ENCODE results near the gene PDK3.

PDK3 gene

GRCh38 chrX:24443918-24444317 lies 21.2 kb upstream of the PDK3 start:
- Histone ChIP-seq H3K79me2 (ENCODE audit: control insufficient read depth, insufficient read depth, low read length, unreplicated experiment) (no peaks in the 10 kb centered on the region), H3K4me3 (ENCODE audit: low read depth, low read length) (no peak overlapping the region), H3K4me1 (ENCODE audit: control insufficient read depth, insufficient read depth, low read length, unreplicated experiment) (no peaks in the 10 kb centered on the region), H3K27me3 (ENCODE audit: insufficient read depth, low read length) (peaks cover 35% of the 10 kb centered on the region), H3K36me3 (ENCODE audit: insufficient read depth, low read length) (no peaks in the 10 kb centered on the region), H3K27ac (ENCODE audit: low read depth, low read length) (no peak overlapping the region), H2AFZ (ENCODE audit: low read length, unreplicated experiment) (no peak overlapping the region)

DNA sequence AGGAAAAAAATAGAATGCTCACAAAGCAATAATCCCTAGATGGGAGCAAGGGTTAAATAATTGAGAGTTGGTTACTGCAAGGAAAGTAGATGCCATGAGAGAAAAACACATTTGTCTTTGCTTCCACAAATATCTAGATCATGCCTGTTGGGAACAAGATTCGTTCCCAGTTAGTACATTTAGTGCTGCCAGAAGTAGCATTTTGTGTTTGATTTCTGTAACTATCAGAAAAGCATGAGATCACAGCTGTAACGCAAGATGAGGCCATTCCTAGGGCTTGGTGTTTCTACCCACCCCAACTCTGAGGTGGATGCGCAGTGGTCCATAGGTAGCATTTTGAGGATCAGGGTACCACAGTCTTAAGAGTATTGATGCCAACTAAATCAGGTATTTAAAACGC lies 20.4 kb upstream of the PDK3 start:
- H3K27me3 ChIP-seq (ENCODE audit: insufficient read depth, low read length) = peaks cover 43% of the 10 kb centered on the region
- H3K36me3 ChIP-seq (ENCODE audit: insufficient read depth, low read length) = no peaks in the 10 kb centered on the region
- H3K4me1 ChIP-seq (ENCODE audit: control insufficient read depth, insufficient read depth, low read length, unreplicated experiment) = no peaks in the 10 kb centered on the region
- no peaks in the 10 kb centered on the region for H3K79me2 ChIP-seq (ENCODE audit: control insufficient read depth, insufficient read depth, low read length, unreplicated experiment)
- H3K27ac ChIP-seq (ENCODE audit: low read depth, low read length) = no peak overlapping the region
- H3K4me3 ChIP-seq (ENCODE audit: low read depth, low read length) = no peak overlapping the region
- H2AFZ ChIP-seq (ENCODE audit: low read length, unreplicated experiment) = no peak overlapping the region

GRCh38 chrX:24448762-24449250 lies 16.3 kb upstream of the PDK3 start:
- H3K27ac ChIP-seq (ENCODE audit: low read depth, low read length) = no peak overlapping the region
- no peak overlapping the region for H3K4me3 ChIP-seq (ENCODE audit: low read depth, low read length)
- H3K79me2 ChIP-seq (ENCODE audit: control insufficient read depth, insufficient read depth, low read length, unreplicated experiment) = no peaks in the 10 kb centered on the region
- no peak overlapping the region for H2AFZ ChIP-seq (ENCODE audit: low read length, unreplicated experiment)
- no peaks in the 10 kb centered on the region for H3K4me1 ChIP-seq (ENCODE audit: control insufficient read depth, insufficient read depth, low read length, unreplicated experiment)
- peaks cover 47% of the 10 kb centered on the region for H3K27me3 ChIP-seq (ENCODE audit: insufficient read depth, low read length)
- H3K36me3 ChIP-seq (ENCODE audit: insufficient read depth, low read length) = no peaks in the 10 kb centered on the region

- H3K36me3 ChIP-seq (ENCODE audit: insufficient read depth, low read length) = no peaks in the 10 kb centered on the region
- 0 out of 2 replicates have a peak, but pooled peaks cover 3% of the 10 kb centered on the region for H3K27me3 ChIP-seq (ENCODE audit: insufficient read depth, low read length)
- H3K4me1 ChIP-seq (ENCODE audit: control insufficient read depth, insufficient read depth, low read length, unreplicated experiment) = peaks cover 13% of the 10 kb centered on the region
- H3K27ac ChIP-seq (ENCODE audit: low read depth, low read length) = no peak overlapping the region
- no peak overlapping the region for H3K4me3 ChIP-seq (ENCODE audit: low read depth, low read length)
- H2AFZ ChIP-seq (ENCODE audit: low read length, unreplicated experiment) = no peak overlapping the region
- H3K79me2 ChIP-seq (ENCODE audit: control insufficient read depth, insufficient read depth, low read length, unreplicated experiment) = peaks cover 12% of the 10 kb centered on the region
These were observed 2.0 kb upstream of the PDK3 start for GRCh38 chrX:24463077-24463476.

- H3K27ac ChIP-seq (ENCODE audit: low read depth, low read length) = no peak overlapping the region
- peak overlapping the region; percentile 99 for H3K4me3 ChIP-seq (ENCODE audit: low read depth, low read length)
- peak overlapping the region; percentile 90 for H2AFZ ChIP-seq (ENCODE audit: low read length, unreplicated experiment)
- H3K36me3 ChIP-seq (ENCODE audit: insufficient read depth, low read length) = no peaks in the 10 kb centered on the region
- peaks cover 17% of the 10 kb centered on the region for H3K4me1 ChIP-seq (ENCODE audit: control insufficient read depth, insufficient read depth, low read length, unreplicated experiment)
- H3K79me2 ChIP-seq (ENCODE audit: control insufficient read depth, insufficient read depth, low read length, unreplicated experiment) = peaks cover 14% of the 10 kb centered on the region
- no peaks in the 10 kb centered on the region for H3K27me3 ChIP-seq (ENCODE audit: insufficient read depth, low read length)
These were observed 619 bp upstream of the PDK3 start for GRCh38 chrX:24464498-24464835.

- H3K79me2 ChIP-seq (ENCODE audit: control insufficient read depth, insufficient read depth, low read length, unreplicated experiment) = peaks cover 14% of the 10 kb centered on the region
These were observed 413 bp downstream of the PDK3 start for GRCh38 chrX:24465532-24465865.

GRCh38 chrX:24466025-24466424 lies 939 bp downstream of the PDK3 start:
- Histone ChIP-seq H2AFZ (ENCODE audit: low read length, unreplicated experiment) (no peak overlapping the region), H3K27ac (ENCODE audit: low read depth, low read length) (no peak overlapping the region), H3K27me3 (ENCODE audit: insufficient read depth, low read length) (no peaks in the 10 kb centered on the region), H3K79me2 (ENCODE audit: control insufficient read depth, insufficient read depth, low read length, unreplicated experiment) (peaks cover 14% of the 10 kb centered on the region), H3K4me1 (ENCODE audit: control insufficient read depth, insufficient read depth, low read length, unreplicated experiment) (peaks cover 17% of the 10 kb centered on the region), H3K4me3 (ENCODE audit: low read depth, low read length) (peak overlapping the region; percentile 99), H3K36me3 (ENCODE audit: insufficient read depth, low read length) (no peaks in the 10 kb centered on the region)

More at GRCh38 chrX:24465532-24465865, 413 bp downstream of the PDK3 start:
- Histone ChIP-seq H3K27me3 (ENCODE audit: insufficient read depth, low read length) (no peaks in the 10 kb centered on the region), H2AFZ (ENCODE audit: low read length, unreplicated experiment) (peak overlapping the region; percentile 85), H3K36me3 (ENCODE audit: insufficient read depth, low read length) (no peaks in the 10 kb centered on the region), H3K4me1 (ENCODE audit: control insufficient read depth, insufficient read depth, low read length, unreplicated experiment) (peaks cover 17% of the 10 kb centered on the region), H3K4me3 (ENCODE audit: low read depth, low read length) (peak overlapping the region; percentile 99), H3K27ac (ENCODE audit: low read depth, low read length) (no peak overlapping the region)

GRCh38 chrX:24468245-24468644 lies 3.2 kb downstream of the PDK3 start:
- no peak overlapping the region for H2AFZ ChIP-seq (ENCODE audit: low read length, unreplicated experiment)
- no peak overlapping the region for H3K27ac ChIP-seq (ENCODE audit: low read depth, low read length)
- no peaks in the 10 kb centered on the region for H3K27me3 ChIP-seq (ENCODE audit: insufficient read depth, low read length)
- H3K4me1 ChIP-seq (ENCODE audit: control insufficient read depth, insufficient read depth, low read length, unreplicated experiment) = peaks cover 17% of the 10 kb centered on the region
- H3K36me3 ChIP-seq (ENCODE audit: insufficient read depth, low read length) = no peaks in the 10 kb centered on the region
- peaks cover 19% of the 10 kb centered on the region for H3K79me2 ChIP-seq (ENCODE audit: control insufficient read depth, insufficient read depth, low read length, unreplicated experiment)
- no peak overlapping the region for H3K4me3 ChIP-seq (ENCODE audit: low read depth, low read length)

DNA sequence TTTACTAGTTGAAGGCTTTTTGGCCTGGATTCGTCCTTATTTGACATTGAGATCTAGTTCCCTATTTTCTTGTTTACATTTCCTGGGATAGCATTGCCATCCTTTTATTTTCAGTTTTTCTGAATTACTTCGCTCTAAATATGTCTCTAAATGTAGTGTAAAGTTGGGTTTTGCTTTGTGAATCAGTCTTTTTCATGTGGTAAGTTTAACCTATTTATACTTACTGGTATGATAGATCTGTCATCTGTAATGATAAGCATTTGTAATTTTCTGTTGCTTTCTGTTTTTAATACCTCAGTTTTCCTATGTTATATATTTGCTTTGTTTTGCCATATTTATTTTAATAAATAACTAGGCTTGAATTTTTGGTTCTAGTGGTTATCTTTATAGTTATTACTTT lies 6.7 kb downstream of the PDK3 start:
- Histone ChIP-seq H2AFZ (ENCODE audit: low read length, unreplicated experiment) (no peak overlapping the region), H3K27ac (ENCODE audit: low read depth, low read length) (no peak overlapping the region), H3K36me3 (ENCODE audit: insufficient read depth, low read length) (no peaks in the 10 kb centered on the region), H3K27me3 (ENCODE audit: insufficient read depth, low read length) (no peaks in the 10 kb centered on the region), H3K4me3 (ENCODE audit: low read depth, low read length) (no peak overlapping the region), H3K4me1 (ENCODE audit: control insufficient read depth, insufficient read depth, low read length, unreplicated experiment) (peaks cover 7% of the 10 kb centered on the region), H3K79me2 (ENCODE audit: control insufficient read depth, insufficient read depth, low read length, unreplicated experiment) (peaks cover 18% of the 10 kb centered on the region)

- H3K27me3 ChIP-seq (ENCODE audit: insufficient read depth, low read length) = no peaks in the 10 kb centered on the region
- H3K27ac ChIP-seq (ENCODE audit: low read depth, low read length) = no peak overlapping the region
- peaks cover 10% of the 10 kb centered on the region for H3K79me2 ChIP-seq (ENCODE audit: control insufficient read depth, insufficient read depth, low read length, unreplicated experiment)
- H3K4me1 ChIP-seq (ENCODE audit: control insufficient read depth, insufficient read depth, low read length, unreplicated experiment) = no peaks in the 10 kb centered on the region
- no peaks in the 10 kb centered on the region for H3K36me3 ChIP-seq (ENCODE audit: insufficient read depth, low read length)
- no peak overlapping the region for H2AFZ ChIP-seq (ENCODE audit: low read length, unreplicated experiment)
- H3K4me3 ChIP-seq (ENCODE audit: low read depth, low read length) = no peak overlapping the region
These were observed 10.4 kb downstream of the PDK3 start for GRCh38 chrX:24475480-24475879.

DNA sequence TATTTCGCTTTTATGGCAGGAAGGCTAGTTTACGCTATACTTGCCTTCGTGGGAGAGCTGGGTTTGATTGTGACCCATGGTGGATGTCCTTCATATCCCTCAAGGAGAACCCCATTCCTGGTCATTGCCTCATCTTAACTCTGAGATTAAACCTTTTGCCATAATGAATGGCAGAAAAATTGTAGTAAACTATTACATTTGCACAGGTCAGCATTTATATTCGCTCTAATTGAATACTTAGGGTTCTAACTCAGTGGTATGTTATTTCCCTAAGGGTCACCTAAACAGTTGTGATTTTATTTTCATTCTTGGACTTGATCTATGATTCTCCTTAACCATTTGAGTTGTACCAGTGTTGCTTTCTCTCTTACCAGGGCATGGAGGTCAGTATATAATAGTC lies 13.4 kb downstream of the PDK3 start:
- no peak overlapping the region for H2AFZ ChIP-seq (ENCODE audit: low read length, unreplicated experiment)
- H3K4me1 ChIP-seq (ENCODE audit: control insufficient read depth, insufficient read depth, low read length, unreplicated experiment) = no peaks in the 10 kb centered on the region
- no peak overlapping the region for H3K27ac ChIP-seq (ENCODE audit: low read depth, low read length)
- no peaks in the 10 kb centered on the region for H3K36me3 ChIP-seq (ENCODE audit: insufficient read depth, low read length)
- H3K79me2 ChIP-seq (ENCODE audit: control insufficient read depth, insufficient read depth, low read length, unreplicated experiment) = peaks cover 5% of the 10 kb centered on the region
- H3K27me3 ChIP-seq (ENCODE audit: insufficient read depth, low read length) = no peaks in the 10 kb centered on the region
- no peak overlapping the region for H3K4me3 ChIP-seq (ENCODE audit: low read depth, low read length)
